Psoas muscle (tissue), 8 donors: ENCODE measurements around the gene RBFOX2. TPM values are rescaled to one million over a fixed set of nuclear protein-coding genes. Genes with fewer than 3 reads are reported as not detected.

ENCODE experiments used
- ATAC-seq, 4 donors: fragments of 200-7000 bp; cut with Tn5 transposase; one replicate each; pipeline ENCODE4 v1.9.1; 2020; ENCODE audit warnings: moderate library complexity in 3 of 4, mild to moderate bottlenecking in 2 of 4
- DNase-seq, 2 donors: peaks; one replicate each; pipeline ENCODE4 v3.0.0-alpha.2; 2020
- H3K27ac ChIP-seq: fragments of 200-600 bp; one replicate; pipeline ENCODE4 v1.8.0; 2022
- H3K27me3 ChIP-seq, 3 donors: fragments of 200-600 bp in 1 of 3; one replicate each; pipeline versions ENCODE4 v1.6.1 to v1.8.0; 2013 to 2022; ENCODE audit warnings: low read length in 2 of 3, mild to moderate bottlenecking in 2 of 3, moderate library complexity in 1 of 3; ENCODE audit not compliant: insufficient read depth in 3 of 3
- H3K36me3 ChIP-seq, 2 donors: fragments of 200-600 bp in 1 of 2; one replicate each; pipeline versions ENCODE4 v1.6.1 to v1.8.0; 2013 to 2022; ENCODE audit warnings: low read depth in 1 of 2, mild to moderate bottlenecking in 1 of 2, moderate library complexity in 1 of 2; ENCODE audit not compliant: insufficient read depth in 1 of 2
- H3K4me1 ChIP-seq: fragments of 200-600 bp; one replicate; pipeline ENCODE4 v1.8.0; 2022
- H3K4me3 ChIP-seq: fragments of 200-600 bp; one replicate; pipeline ENCODE4 v1.8.0; 2022; ENCODE audit warnings: mild to moderate bottlenecking
- H3K9me3 ChIP-seq: fragments of 200-600 bp; one replicate; pipeline ENCODE4 v1.8.0; 2022
- WGBS, 3 donors: extraction: QIAGEN DNeasy Blood & Tissue Kit; methylation state at CpG; one replicate each; pipeline versions ENCODE4 v1.1.6 to v1.1.7; 2013; 5-methylcytosine and 5-hydroxymethylcytosine counted together
- intact Hi-C, 2 donors: fragments of 100-400 bp; cut with DNase I; formaldehyde crosslinking; loops; one replicate each; pipeline versions ENCODE4 v1.11.0 to v1.14.2; 2022
- polyA plus RNA-seq, 3 donors: library from polyadenylated mRNA; stranded (reverse); fragments of 200-250 nt; gene quantifications; one replicate each; pipeline ENCODE4 v1.2.3, GENCODE V29; 2013
- total RNA-seq, 4 donors: library from RNA; stranded (reverse); fragmentation: NEBNext Ultra II Directional in 2 of 4; extraction: Animal tissue kit (Norgen Biotek cat#: 25700) in 2 of 4; gene quantifications; one replicate each; pipeline versions ENCODE4 v1.2.1 to v1.2.4, GENCODE V29; 2021 to 2023
- TF ChIP-seq, protein P1 (sequence below): fragments of 200-600 bp; IDR thresholded peaks from one replicate; pipeline ENCODE4 v1.8.0; 2022; ENCODE audit warnings: antibody characterized with exemption
- donor health status: healthy with polysubstance abuse.
- donor health status: DM: no; HTN: no; CAD: no; lungs with moderate emphysema.
- donor health status: Bipolar disorder and iron deficiency.
- donor health status: healthy.
- donor health status: DM: yes; HTN: yes; CAD: no.
- donor health status: DM: no; HTN: no; CAD: no.
- donor health status: DM: no; HTN: no; CAD: no.
- donor health status: DM: yes; HTN: yes; CAD: no.

RBFOX2 gene
- total and polyA plus RNA-seq, 7 donors = 7.7 to 50.4 (median 28.4) TPM

DNA sequence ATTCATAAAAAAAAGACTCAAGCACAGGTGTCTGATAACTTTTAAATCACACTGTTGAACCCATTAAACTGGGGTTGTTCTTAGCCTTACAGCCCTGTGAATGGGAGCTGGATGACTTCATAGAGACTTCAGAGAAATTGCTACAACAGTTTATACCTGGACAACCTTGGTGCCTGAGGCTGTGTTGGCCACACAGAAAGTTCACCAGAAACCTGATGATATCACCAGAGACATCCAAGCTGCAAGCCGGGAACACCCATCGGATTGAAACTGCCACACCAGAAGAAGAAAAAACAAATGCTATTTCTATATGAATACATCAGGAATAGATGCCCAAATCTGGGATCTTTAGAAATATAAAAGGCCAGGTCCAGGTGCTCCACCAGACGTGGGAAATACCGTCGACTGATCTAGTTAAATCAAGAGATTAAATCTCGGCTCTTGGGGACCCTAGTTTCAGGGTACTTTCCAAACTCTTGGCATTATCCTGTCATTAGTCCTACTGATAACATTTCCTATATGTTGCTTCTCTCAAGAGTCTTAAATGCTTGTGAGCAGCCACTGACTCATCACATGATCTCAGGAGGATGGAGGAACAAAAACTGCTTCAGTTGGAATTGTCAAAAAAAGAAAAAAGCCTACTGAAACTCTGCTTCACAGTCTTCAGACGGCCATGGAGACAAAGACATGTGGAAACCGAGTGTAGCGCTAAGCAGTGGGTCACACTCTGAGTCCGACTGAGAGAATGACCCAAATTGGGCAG lies 339.5 kb downstream of the RBFOX2 start:
- H3K9me3 ChIP-seq = no peaks in the 10 kb centered on the region
- no peaks in the 10 kb centered on the region for H3K36me3 ChIP-seq
- 71 to 80% (median 80%) methylated on average over 10 of the region's 10 CpGs for WGBS, 3 donors
- TF ChIP-seq, protein P1, sequence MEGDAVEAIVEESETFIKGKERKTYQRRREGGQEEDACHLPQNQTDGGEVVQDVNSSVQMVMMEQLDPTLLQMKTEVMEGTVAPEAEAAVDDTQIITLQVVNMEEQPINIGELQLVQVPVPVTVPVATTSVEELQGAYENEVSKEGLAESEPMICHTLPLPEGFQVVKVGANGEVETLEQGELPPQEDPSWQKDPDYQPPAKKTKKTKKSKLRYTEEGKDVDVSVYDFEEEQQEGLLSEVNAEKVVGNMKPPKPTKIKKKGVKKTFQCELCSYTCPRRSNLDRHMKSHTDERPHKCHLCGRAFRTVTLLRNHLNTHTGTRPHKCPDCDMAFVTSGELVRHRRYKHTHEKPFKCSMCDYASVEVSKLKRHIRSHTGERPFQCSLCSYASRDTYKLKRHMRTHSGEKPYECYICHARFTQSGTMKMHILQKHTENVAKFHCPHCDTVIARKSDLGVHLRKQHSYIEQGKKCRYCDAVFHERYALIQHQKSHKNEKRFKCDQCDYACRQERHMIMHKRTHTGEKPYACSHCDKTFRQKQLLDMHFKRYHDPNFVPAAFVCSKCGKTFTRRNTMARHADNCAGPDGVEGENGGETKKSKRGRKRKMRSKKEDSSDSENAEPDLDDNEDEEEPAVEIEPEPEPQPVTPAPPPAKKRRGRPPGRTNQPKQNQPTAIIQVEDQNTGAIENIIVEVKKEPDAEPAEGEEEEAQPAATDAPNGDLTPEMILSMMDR = no peak
- DNase-seq (no peak), ATAC-seq (no peak)
- H3K4me3 ChIP-seq = no peak overlapping the region
- no peaks in the 10 kb centered on the region for H3K27me3 ChIP-seq
- H3K4me1 ChIP-seq = peaks cover 13% of the 10 kb centered on the region
- intact Hi-C loops = loop anchor here (5.0 to 10.0 kb wide), 4 partner anchors 38 to 226 kb away; no protein-coding TSS in a partner anchor
- H3K27ac ChIP-seq = no peak overlapping the region

Other genes with a start within 250 kb of the RBFOX2 start
- gene APOL3, start 131.9 kb upstream of the RBFOX2 start, total RNA-seq = 10 to 100 TPM; 15.1 to 24.1 (median 18.3) TPM
- 10 to 100 TPM; 11.1 to 16.3 (median 15.1) TPM for gene APOL3, start 131.9 kb upstream of the RBFOX2 start, polyA plus RNA-seq
- gene APOL4, start 173.0 kb upstream of the RBFOX2 start, total RNA-seq = 1 to 10 TPM in 3 of 4 donors, under 1 TPM in 1; 0.86 to 6.8 (median 2.5) TPM
- gene APOL4, start 173.0 kb upstream of the RBFOX2 start, polyA plus RNA-seq = 1 to 10 TPM; 1.1 to 2.1 (median 1.6) TPM
- 10 to 100 TPM; 24.4 to 54.7 (median 43.6) TPM for gene APOL2, start 210.7 kb upstream of the RBFOX2 start, total RNA-seq
- gene APOL2, start 210.7 kb upstream of the RBFOX2 start, polyA plus RNA-seq = 10 to 100 TPM; 17.5 to 52.2 (median 26.8) TPM
- gene APOL1, start 224.3 kb upstream of the RBFOX2 start, total RNA-seq = 10 to 100 TPM in 3 of 4 donors, 1 to 10 TPM in 1; 5.7 to 16.3 (median 13.5) TPM
- gene APOL1, start 224.3 kb upstream of the RBFOX2 start, polyA plus RNA-seq = 1 to 10 TPM; 5.3 to 6.0 (median 5.8) TPM